Measurements from ENCODE around the gene RGS3.
"Not testable (repeated sequence)": the region's sequence is repeated elsewhere in the genome, so short reads cannot be mapped to it uniquely, and the experiment has no call there.

The RGS3 gene

DNA sequence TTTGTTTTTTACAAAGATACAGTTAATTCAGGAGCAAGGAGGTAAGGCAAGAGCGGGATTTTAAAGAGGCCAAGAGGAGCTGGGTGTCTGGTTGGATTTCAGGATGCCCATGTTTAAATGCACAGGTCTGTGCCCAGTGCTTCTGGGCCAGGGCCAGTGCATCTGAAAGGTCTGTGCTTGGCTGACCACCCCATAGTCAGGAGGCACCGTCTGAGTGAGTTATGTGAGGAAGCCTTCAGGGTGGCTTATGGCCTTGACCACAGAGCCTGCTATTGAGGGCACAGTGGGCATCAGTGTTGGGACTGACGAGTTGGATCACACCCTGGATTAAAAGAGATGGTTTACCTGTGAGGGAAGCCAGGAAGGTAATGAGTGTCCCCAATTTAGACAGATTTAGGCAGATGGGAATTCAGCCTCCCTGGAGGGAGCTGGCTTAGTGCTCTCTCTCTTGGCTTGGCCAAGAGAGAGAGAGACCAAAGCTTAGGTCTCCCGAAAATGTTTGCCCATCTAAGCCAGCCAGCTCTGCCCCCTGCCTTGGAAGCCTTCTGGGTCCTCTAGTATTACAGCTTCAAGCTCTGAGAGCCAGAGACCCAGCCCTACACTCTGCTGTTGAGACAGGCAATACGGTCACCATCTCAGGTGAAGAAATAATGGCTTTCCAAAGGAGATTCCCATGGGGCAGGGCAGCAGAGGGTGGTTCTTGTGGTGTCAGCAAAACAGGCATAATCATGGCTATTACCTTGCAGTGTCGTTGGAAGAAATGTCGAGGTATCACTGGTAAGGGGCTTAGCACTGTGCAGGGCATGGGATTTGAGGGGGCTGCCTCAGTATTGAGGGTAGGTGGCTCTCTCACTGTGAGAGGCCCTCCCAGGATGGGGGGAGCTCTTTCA lies 68.6 kb downstream of the RGS3 start:
- DNase-seq, result no peak

DNA sequence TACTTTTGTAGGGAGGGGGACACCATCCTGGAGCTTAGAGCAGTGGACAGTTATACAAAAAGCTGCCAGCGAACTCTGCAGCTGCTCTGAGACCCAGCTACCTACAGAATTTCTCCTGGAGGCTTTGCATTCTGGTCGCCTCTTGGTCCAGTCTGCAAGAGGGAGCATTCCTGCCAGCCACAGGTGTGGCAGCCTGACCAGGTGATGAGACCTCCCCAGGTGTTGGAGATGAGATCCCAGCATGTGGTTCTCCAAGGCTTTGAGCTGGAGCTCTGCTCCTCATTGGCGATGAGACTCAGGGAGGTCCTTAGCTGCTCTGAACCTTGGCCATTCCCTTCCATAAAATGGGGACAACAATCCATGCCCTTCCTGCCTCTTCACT lies 69.3 kb downstream of the RGS3 start:
- no peak for DNase-seq

- no peak for DNase-seq
Observed at GRCh38 chr9:113533335-113534225, 70.1 kb downstream of the RGS3 start.

- DNase-seq, result no peak
Observed at GRCh38 chr9:113535756-113536155, 72.2 kb downstream of the RGS3 start.

DNA sequence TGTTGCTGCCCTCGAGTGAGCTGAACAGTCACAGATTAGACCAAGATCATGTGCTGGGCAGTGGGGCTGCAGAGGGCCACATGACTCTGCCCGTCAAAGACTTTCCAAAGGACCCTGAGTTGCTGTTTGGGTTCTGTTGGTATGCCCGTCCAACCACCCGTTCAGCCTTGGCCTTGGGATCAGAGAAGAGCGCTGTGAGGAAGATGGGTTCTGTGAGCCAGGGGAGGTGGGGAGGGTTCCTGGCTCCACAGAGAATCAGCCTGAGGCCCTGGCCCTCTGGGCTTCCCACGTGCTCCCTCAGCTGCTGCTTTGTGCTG lies 72.6 kb downstream of the RGS3 start:
- DNase-seq, result no peak

DNA sequence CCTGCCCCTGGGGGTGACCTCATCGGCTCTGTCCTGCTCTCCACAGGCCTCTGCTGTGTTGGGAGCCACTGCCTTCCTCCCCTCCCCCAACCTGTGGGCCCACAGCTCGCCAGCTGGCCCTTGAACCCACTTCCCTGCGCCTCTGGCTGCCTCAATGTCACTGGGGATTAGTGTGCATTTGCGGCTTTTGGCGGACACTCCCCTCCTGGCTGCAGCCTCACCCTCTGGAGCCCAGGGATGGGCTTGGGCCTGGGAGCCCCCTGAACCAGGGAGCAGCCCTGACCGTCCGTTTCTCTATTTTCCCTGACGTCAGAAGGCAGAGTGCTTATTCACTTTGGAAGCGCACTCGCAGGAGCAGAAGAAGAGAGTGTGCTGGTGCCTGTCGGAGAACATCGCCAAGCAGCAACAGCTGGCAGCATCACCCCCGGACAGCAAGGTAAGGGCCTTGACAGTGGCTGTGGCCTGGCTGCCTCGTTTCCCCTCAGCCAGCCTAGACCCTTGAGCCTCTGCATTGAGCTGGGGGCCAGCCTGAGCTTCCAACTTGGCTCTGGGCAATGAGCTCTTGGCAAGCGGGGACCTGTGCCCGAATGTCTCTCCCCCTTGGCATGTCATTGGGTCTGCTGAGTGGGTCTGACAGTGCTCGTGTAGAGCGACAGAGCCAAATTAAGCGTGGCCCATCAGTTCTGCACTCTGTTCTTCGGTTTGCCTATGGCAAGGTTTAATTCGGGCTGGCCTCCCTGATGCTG lies 73.1 kb downstream of the RGS3 start:
- peak; percentile 93 to 94 for DNase-seq

DNA sequence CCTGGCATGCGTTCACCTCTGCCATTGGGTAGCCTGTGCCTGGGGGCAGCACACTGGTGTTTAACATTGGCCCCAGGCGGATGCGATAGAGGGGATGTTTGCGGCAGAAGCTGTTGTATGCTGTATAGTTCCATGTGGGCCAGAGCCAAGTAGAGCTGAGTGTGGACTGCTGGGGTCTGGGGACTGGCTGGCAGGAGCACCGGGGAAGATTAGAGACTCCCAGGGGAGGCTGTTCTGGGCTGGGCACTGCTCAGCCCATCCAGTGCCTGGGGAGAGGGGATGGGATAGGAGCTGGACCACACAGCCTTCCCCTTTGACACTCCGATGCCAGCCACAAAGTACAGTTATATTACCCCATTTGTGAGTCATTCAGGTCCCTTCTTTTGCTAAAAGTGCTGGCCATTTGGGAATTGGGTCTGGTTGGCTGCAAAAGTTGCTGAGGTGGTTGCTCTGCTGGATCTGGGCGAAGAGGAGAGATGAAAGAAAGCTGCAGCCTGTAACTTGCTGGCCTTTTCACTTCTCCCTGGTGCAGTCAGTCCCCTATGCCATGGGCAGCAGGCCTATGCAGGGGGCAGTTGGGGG lies 73.8 kb downstream of the RGS3 start:
- DNase-seq, result no peak

DNA sequence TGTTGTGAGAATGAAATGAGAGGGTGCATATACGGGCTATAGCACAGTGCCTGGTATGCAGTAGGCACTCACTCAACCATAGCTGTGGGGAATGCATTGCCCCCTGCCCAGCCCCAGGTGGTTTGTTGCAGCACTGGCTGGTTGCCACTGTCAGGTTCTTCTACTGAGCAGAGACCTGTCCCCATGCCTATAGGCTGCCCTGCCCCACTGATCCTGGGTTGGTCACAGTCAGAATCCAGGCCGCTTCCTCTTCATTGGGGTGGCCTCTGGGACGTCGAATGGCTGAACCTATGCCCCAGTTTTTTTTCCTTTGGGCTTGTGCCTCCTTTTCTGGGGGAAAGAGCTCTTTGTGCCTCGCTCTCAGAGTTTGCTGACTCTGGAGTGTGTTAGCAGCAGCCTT lies 74.6 kb downstream of the RGS3 start:
- no peak for DNase-seq

DNA sequence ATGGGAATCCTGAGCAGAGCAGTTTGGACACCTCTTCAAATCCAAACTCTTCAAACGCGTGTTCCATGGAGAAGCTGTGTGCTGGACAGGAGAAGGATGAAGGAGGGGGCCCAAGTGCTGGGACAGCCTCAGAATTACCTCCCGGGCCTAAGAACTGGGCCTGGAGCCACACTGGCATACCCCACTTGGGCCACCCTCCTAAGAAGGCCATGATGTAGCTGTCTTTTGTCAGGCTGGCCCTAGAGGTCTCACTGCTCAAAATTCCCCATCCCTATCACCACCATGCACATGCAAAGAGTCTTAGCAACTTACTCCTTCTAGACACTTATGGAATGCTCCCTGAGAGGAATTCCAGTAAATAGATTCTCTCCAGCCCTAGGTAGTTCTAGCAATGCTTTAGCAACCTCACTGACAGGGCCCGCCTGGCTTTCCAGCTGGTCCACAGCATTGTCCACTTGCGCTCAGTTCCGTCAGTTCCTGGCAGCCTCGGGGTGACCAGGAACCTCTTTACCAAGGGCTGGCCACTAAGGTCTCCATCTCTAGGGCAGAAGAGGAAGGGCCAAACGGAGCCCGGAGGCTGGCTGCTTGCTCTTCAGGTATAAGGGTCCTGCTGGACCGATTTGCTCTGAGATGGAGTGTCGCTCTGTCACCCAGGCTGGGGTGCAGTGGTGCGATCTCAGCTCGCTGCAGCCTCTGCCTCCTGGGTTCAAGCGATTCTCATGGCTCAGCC lies 75.3 kb downstream of the RGS3 start:
- peak in 1 of 2 donors; percentile 26 for DNase-seq

- DNase-seq, result no peak
Observed at GRCh38 chr9:113540466-113540865, 76.9 kb downstream of the RGS3 start.

DNA sequence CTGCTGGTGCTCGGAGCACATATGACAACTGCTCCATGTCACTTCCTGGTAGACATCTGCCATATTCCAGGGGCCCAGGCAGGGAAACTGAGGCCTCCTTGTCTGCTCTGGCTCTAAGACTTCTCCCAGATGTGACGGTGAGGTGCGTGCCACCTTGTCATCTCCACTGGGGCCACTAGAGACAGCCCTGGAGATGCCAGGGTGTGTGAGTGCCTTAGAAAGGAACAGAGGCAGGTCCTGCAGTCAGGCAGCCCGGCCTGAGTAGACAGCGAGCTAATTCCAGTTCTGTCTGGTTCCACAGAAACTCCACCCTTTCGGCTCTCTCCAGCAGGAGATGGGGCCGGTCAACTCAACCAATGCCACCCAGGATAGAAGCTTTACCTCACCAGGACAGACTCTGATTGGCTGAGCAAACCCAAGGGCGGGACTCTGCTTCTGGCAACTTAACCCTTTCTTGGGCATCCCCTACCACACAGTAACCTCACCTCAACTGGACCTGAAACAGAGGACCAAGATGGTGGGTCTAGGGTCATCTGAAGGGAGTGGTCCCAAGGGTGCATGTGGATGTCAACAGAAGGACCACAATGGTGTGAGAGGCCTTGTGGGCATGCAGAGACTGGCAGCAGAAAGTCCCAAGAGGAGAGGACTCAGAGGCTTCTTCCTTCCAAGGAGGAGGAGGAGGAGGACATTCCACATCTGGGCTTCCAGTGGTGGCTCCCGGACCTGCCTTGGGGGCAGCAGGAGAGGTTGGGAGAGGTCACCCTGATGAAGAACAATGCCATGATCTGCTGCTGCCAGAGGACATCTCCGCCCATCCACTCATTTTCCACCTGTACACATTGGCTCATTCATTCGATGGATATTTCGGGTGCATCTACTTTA lies 77.7 kb downstream of the RGS3 start:
- DNase-seq, result peak; percentile 41 to 54

GRCh38 chr9:113542006-113542405 lies 78.5 kb downstream of the RGS3 start:
- DNase-seq, result no peak

GRCh38 chr9:113542741-113543140 lies 79.2 kb downstream of the RGS3 start:
- DNase-seq, result no peak

DNA sequence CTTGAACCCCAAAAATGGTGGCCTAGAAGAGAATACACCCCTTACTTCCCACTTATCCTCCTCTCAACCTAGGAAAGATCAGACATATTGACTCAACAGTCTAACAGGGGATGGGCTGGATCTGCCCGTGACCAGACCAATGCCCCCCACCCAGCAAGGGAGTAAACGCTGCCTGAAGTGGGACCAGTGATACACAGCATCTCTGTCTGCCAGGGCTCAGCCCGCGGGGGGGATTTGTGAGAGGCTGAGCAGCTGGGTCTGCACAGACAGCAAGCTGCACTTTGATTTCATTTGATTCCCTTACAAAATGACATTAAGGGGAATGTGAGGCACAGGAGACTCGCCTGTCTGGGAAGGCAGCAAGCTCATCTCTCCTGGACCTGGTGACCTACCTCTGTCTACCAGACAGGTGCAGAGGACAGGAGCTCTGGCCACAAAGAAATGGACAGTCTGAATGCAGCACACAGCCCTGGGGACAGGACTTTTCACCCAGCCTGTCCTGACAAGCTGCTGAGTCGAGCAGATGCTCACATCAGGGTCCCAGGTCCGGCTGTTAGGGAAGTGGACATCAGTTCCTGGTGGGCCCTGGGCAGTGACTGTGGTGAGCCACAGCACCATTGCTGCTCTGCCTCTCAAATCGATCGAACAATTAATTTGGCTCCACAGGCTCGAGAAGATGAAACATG lies 79.9 kb downstream of the RGS3 start:
- peak in 1 of 2 donors; percentile 53 for DNase-seq

- peak in 1 of 2 donors; percentile 45 for DNase-seq
Observed at GRCh38 chr9:113543982-113544303, 80.4 kb downstream of the RGS3 start.

DNA sequence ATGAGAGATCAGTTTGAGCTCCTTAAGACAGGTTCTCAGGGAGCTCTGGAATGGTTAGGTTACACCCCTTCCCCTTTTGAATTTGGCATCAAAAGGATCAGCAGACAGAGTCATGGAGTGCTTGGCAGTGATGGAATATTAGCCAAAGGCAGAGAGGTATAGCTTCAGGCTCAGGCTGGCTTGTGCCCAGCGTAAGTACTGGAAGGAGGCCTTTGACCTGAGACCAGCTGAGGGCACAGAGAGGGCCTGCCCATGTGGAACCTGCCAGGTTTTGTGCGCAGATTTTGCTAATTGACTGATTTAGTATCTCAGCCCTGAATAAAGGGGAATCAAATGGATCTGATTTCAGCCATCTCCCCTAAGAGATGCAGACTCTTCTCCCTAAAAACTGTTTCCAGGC lies 81.5 kb downstream of the RGS3 start:
- DNase-seq, result no peak

- DNase-seq, result no peak
Observed at GRCh38 chr9:113546566-113546965, 83.0 kb downstream of the RGS3 start.

GRCh38 chr9:113547501-113547900 lies 84.0 kb downstream of the RGS3 start:
- DNase-seq, result no peak

DNA sequence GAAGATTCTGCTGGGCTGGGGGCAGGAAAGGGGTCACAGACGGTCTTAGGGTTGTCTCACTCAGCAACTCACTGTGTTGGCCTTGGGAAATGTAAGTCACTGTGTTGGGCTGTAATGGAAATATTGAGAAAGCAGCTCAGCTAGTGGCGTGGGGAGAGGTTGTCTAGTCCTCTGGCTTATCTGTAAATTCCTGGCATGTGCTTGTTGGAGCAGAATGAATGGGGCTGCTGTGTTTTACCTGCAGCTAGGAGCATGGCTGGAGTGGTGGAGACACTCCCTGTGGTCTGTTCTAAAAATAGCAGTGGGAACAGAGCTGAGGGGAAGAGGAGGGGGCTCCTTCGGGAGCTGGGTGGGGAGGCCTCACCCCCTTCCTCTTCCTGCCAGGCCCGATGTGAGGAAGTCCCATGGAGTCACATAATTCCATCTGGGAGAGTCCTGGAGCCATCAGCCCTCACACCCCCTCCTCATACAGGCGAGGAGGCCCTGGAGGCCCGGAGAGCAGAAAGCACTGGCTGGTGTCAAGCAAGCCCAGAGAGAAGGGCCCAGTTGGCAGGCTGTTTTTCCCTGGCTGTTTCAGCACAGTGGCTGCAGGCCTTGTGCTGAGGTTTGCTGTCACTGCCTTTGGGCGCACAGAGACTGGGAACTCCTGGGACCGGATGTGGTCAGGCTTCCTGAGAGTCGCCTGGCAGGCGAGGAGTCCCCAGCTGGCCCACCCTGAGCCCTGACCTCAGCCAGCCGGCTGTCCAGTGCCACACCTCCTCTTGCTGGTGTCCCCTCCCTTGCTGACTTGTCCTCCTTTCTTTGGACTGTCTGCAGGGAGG lies 84.9 kb downstream of the RGS3 start:
- peak in 1 of 2 donors; percentile 48 for DNase-seq

- not testable (repeated sequence) for DNase-seq
Observed at GRCh38 chr9:113549892-113550291, 86.4 kb downstream of the RGS3 start.

Data from hippocampal formation (tissue), 2 donors.